Activated naive CD4-positive, alpha-beta T cell treated with anti-CD3 and anti-CD28 coated beads, Interleukin-2, amount 10 ng/mL, durations not matched to agents 5 hours and 36 hours (primary cell): ENCODE results near the gene IER2. TPM values are rescaled to one million over a fixed set of nuclear protein-coding genes. Genes with fewer than 3 reads are reported as not detected.

ENCODE experiments used
- total RNA-seq, 2 experiments: library from RNA; stranded (reverse); gene quantifications; one replicate each; pipeline ENCODE4 v1.2.3, GENCODE V29; 2021

The IER2 gene, protein sequence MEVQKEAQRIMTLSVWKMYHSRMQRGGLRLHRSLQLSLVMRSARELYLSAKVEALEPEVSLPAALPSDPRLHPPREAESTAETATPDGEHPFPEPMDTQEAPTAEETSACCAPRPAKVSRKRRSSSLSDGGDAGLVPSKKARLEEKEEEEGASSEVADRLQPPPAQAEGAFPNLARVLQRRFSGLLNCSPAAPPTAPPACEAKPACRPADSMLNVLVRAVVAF
- total RNA-seq = 100 to 1,000 TPM; 203 to 208 TPM

GRCh38 chr19:13150187-13150930 is at the start of gene IER2, which contains the start of gene STX10:
IER2 (plus strand) TSS chr19:13150411; CDS start chr19:13153187, 2,776 bp downstream.
STX10 (minus strand) TSS chr19:13150375; CDS start chr19:13150173, 202 bp downstream.

DNA sequence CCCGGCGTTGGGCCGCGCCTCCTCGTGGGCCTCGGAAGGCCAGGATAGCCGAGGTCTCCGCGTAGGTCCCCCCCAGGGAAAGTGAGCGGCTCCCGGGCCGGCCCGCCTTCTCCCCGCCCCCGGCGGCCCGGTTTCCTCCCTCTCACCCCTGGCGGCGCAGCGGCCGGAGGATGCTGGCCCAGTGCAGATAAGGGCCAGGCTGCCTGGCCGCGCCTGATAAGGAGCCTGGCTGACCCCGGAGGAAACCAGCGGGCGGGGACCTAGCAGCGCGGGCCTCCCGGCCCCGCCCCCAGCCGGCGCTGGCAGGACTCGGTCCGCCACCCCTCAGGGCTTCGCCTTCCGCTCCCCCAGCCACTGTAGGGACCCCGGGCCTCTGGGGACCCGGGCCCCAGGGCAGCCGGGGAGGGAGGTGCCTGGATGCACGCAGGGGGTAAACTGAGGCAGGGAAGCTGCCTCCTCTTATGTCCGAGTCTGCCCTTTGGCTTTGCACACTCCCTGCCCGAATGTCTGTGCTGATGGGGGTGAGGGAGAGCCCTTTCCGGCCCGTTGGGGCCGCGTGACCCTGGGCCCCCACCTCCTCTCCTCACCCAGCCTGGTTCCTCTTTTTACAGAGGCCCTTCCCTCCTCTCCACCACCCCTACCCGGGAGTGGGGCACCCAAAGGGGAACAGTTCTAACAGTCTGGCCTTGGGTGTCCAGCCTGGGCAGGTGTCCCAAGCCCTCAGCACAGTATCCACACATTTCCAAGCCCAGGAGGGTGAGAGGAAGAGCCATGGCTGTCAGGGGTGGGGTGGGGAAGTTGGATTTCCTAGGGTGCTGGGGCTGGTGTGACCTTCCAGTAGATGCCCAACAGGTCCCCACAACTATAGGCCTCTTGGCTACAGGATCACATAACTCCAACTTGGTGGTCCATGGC is 47.3 kb upstream of the IER2 start, which contains the start of gene LYL1:
Gene LYL1 (minus strand): TSS at position 193 of the 915 bp plus-strand sequence. CDS start 1,687 bp downstream, outside the sequence.

DNA sequence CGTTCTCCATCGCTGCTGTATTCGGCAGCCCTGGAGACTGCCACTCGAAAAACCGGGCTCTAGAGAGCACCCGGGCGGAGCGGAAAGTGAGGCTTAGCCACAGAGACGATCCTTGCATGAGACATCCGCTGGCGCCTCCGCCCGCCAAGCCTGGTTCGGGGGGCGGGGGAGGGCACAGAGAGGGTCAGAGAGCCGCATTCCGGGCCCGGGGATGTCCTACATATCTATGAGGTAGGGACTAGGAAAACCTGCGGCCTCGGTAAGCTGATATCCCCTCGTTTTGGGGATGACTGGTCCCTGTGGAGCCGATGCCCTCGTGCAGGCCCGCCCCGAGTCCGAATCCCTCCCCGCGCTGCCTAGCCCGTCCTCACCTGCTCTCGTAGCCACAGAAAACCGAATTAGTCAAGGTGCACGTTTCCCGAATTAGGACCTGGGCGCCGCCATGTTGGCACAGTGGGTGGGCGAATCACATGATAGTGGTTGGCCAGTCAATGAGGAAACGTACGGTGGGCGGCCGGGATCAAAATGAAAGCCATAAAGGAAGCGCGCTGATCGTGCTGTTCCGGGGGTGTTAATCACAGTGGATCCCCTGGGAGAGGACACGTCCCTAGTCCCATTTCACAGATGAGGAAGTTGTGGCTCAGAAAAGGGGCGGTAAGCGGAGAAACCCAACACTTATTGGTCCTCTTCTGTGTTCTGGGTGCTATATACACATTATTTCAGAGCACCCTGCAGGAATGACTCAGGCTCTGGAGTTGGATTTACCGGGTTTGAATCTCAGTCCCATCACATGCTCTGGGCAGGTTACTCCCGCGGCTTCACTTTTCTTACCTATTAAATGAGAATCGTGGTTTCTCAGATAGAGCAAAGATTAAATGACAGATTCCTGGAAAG is 33.7 kb upstream of the IER2 start, which contains the start of gene TRMT1:
Gene TRMT1 (minus strand): TSS at position 459 of the 894 bp plus-strand sequence. CDS start 341 bp downstream, at position 118.

DNA sequence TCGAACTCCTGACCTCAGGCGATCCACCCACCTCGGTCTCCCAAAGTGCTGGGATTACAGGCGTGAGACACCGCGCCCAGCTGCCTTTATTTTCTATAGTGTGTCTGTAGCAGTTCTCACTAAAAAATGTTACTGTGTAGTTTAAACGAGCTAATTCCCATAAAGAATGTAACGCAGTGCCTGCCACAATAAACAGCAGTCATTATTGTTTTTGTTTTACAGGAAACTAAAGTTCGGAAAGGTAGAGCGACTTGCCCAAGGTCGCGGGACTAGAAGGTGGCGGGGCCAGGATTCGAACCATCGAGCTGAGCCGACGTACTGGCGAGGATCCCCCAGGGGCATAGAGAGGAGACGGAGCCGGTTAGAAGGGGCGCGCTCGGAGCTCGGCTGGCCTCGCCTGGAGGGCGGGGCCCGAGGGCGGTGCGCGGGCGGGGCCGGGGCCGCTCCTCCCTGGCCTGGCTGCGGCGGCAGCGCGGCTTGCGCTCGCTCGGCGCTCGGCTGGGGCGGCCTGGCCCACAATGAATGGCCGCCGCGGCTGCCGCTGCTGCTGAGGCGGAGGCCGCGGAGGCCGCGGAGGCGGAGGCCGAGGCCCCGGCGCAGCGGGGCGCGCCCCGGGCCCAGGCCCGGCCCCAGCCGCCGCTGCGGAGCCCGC is 32.3 kb upstream of the IER2 start, which contains the start of gene NACC1:
Gene NACC1 (plus strand): TSS at position 493 of the 652 bp plus-strand sequence. CDS start 16,944 bp downstream, outside the sequence.

Other genes starting within 250 kb of the IER2 start
- gene SYCE2, start 231.1 kb upstream of the IER2 start, total RNA-seq = 1 to 10 TPM; 3.1 to 5.1 TPM
- gene FARSA, start 216.7 kb upstream of the IER2 start, total RNA-seq = 10 to 100 TPM; 72.4 to 77.0 TPM
- gene CALR, start 211.8 kb upstream of the IER2 start, total RNA-seq = 100 to 1,000 TPM; 591 to 596 TPM
- 100 to 1,000 TPM in 1 of 2 experiments, 10 to 100 TPM in 1; 97.6 to 113 TPM for gene RAD23A, start 204.5 kb upstream of the IER2 start, total RNA-seq
- gene GADD45GIP1, start 193.2 kb upstream of the IER2 start, total RNA-seq = 10 to 100 TPM; 13.9 to 18.0 TPM
- under 1 TPM; 0.24 to 0.25 TPM for gene DAND5, start 180.8 kb upstream of the IER2 start, total RNA-seq
- 1 to 10 TPM; 1.7 to 3.0 TPM for gene NFIX, start 154.9 kb upstream of the IER2 start, total RNA-seq
- 1 to 10 TPM; 9.0 to 9.1 TPM for gene LYL1, start 47.6 kb upstream of the IER2 start, total RNA-seq
- 10 to 100 TPM; 51.6 to 52.8 TPM for gene TRMT1, start 33.7 kb upstream of the IER2 start, total RNA-seq
- 10 to 100 TPM; 50.2 to 54.4 TPM for gene NACC1, start 32.1 kb upstream of the IER2 start, total RNA-seq
- 10 to 100 TPM; 63.4 to 66.9 TPM for gene STX10, start within 50 bp of the IER2 start, total RNA-seq